NK-92 (cell line): ENCODE data around the gene C1QTNF9.
"Not testable (repeated sequence)": the region's sequence is repeated elsewhere in the genome, so short reads cannot be mapped to it uniquely, and the experiment has no call there.

ENCODE experiments used
- DNase-seq: peaks from one replicate; lab custom pipeline; 2025; ENCODE audit not compliant: unreplicated experiment; lab: John Stamatoyannopoulos, UW

C1QTNF9 gene

GRCh38 chr13:24309300-24309699, at the start of gene C1QTNF9:
Gene C1QTNF9 (plus strand): TSS chr13:24309580. CDS start chr13:24316004, 6,424 bp downstream.
- not testable (repeated sequence) for DNase-seq

GRCh38 chr13:24261566-24261965, 47.8 kb upstream of the C1QTNF9 start:
- no peak for DNase-seq

- no peak for DNase-seq
Measured at GRCh38 chr13:24263632-24264031, 45.7 kb upstream of the C1QTNF9 start.

GRCh38 chr13:24264976-24265375, 44.4 kb upstream of the C1QTNF9 start:
- no peak for DNase-seq

GRCh38 chr13:24265453-24265852, 43.9 kb upstream of the C1QTNF9 start:
- DNase-seq: no peak

- DNase-seq: no peak
Measured at GRCh38 chr13:24267274-24267673, 42.1 kb upstream of the C1QTNF9 start.

- no peak for DNase-seq
Measured at GRCh38 chr13:24267801-24268200, 41.6 kb upstream of the C1QTNF9 start.

GRCh38 chr13:24269821-24270220, 39.6 kb upstream of the C1QTNF9 start:
- DNase-seq: no peak

GRCh38 chr13:24270639-24271141, 38.7 kb upstream of the C1QTNF9 start:
- no peak for DNase-seq

- no peak for DNase-seq
Measured at GRCh38 chr13:24271231-24271600, 38.2 kb upstream of the C1QTNF9 start.

GRCh38 chr13:24271601-24272451, 37.6 kb upstream of the C1QTNF9 start:
- no peak for DNase-seq

GRCh38 chr13:24272452-24273161, 36.8 kb upstream of the C1QTNF9 start:
- DNase-seq: no peak

GRCh38 chr13:24273926-24274325, 35.5 kb upstream of the C1QTNF9 start:
- no peak for DNase-seq

GRCh38 chr13:24274452-24275021, 34.8 kb upstream of the C1QTNF9 start:
- DNase-seq: no peak

- DNase-seq: no peak
Measured at GRCh38 chr13:24275041-24275440, 34.3 kb upstream of the C1QTNF9 start.

GRCh38 chr13:24276306-24276705, 33.1 kb upstream of the C1QTNF9 start:
- no peak for DNase-seq

- DNase-seq: no peak
Measured at GRCh38 chr13:24276861-24277260, 32.5 kb upstream of the C1QTNF9 start.

- DNase-seq: no peak
Measured at GRCh38 chr13:24277761-24278160, 31.6 kb upstream of the C1QTNF9 start.

- DNase-seq: no peak
Measured at GRCh38 chr13:24279327-24280110, 29.9 kb upstream of the C1QTNF9 start.

GRCh38 chr13:24280720-24281119, 28.7 kb upstream of the C1QTNF9 start:
- no peak for DNase-seq
